Nasal cavity respiratory epithelium epithelial cell of viscerocranial mucosa (primary cell): Measurements from ENCODE around the gene CENPH. TPM values are rescaled to one million over a fixed set of nuclear protein-coding genes. Genes with fewer than 3 reads are reported as not detected.

Experiments
- total RNA-seq: library from RNA; depleted of rRNA; stranded (reverse); fragments of >200 nt; gene quantifications from 2 replicates; pipeline ENCODE4 v1.2.3, GENCODE V29; 2014

Gene CENPH, protein sequence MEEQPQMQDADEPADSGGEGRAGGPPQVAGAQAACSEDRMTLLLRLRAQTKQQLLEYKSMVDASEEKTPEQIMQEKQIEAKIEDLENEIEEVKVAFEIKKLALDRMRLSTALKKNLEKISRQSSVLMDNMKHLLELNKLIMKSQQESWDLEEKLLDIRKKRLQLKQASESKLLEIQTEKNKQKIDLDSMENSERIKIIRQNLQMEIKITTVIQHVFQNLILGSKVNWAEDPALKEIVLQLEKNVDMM
- total RNA-seq, result 2.9 and 6.2 TPM in 2 replicates

DNA sequence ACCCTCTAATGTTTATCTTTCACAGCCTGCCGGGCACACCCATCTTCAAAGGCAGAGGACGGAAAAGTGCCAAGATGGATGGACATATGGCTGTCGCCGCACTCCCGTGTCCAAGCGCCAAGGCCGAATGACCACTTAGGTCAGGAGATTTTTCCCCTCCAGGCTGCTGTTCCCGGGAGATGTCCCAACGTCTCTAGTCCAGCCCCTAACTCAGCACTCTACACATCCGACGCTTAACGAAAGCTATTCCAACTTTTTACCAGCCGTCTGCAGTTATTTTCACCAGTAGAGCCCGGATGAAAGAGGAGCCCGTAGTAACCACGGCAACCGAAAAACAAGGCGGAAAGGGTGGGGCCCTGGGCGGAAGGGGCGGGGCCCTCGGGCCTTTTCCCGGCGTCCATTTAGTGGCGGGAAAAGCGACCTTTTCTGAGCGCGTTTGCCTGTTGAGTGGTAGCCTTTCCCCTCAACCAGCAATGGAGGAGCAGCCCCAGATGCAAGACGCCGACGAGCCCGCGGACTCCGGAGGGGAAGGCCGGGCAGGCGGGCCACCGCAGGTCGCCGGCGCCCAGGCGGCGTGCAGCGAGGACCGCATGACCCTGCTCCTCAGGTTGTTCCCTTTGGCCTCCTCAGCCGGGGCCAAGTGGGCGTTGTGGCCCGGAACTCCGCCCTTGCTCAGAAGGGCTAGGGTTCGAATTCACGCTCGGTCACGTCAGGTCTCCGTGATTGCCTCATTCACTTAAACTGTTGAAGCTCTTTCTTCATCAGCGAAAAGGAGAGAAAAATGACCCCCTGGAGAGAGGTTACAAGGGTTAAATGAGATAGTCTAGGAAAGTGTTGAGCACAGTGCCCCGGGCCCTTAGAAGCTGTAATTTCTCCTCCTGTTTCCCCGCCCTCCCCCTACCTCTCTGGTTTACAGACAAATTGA is at the start of gene CENPH:
Gene CENPH (plus strand): TSS at position 422 of the 925 bp plus-strand sequence. CDS start 52 bp downstream, at position 474.

DNA sequence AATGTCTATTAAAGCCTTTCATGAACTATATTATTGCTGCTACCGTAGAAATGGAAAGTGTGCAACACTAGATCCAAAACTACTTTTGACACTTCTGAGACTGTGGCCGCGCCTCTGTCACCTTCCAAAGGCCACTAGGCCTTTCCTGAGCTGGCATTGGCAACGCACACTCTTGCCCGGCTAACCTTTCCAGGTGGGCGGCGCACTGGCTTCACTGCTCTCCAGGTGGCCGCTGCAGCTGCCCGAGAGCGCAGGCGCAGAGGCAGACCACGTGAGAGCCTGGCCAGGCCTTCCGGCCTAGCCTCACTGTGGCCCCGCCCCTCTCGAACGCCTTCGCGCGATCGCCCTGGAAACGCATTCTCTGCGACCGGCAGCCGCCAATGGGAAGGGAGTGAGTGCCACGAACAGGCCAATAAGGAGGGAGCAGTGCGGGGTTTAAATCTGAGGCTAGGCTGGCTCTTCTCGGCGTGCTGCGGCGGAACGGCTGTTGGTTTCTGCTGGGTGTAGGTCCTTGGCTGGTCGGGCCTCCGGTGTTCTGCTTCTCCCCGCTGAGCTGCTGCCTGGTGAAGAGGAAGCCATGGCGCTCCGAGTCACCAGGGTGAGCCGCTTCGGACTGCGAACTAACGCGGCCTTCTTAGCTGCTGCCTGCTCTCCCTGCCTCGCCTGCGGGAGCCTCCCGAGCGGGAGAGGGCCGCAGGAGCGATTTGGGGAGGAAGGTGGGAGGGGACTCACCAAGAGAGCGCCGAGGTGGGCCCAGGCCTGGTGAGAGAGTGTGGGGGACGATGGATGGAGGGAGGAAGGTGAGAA is 22.5 kb upstream of the CENPH start, which contains the start of gene CCNB1:
Gene CCNB1 (plus strand): TSS at position 465 of the 807 bp plus-strand sequence. CDS start 113 bp downstream, at position 578.

DNA sequence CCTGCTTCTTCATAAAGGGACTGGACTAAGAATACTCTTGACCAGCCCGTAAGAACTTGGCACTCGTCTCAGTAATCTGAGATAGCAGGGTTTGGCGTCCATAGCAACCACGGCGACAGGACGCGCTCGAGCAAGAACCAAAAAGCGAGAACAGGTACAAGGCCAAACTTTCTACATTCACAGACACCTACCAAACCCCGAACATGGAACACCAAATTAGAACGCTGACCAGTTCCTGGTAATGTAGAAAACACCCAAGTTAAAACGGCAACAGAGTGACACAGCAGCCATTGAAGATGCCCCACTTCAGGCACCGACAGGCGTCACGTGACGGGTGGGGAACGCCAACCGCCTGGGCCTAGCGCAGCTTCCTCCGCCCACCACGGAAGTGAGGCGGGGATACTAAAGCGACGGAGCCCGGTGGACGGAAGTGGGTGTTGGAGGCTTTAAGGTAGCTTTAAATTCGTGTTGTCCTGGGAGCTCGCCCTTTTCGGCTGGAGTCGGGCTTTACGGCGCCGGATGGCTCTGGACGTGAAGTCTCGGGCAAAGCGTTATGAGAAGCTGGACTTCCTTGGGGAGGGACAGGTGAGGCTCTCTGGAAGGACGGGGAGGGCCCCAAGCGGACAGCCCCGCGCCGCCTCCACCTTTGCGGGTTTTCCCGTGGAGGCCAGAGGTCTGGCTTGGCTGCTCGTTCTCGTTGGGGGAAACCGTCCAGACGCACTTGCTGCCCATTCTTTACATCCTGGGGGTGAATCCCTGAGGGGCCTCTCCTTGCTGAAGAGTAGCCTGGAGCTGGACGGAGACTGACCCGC is 45.3 kb downstream of the CENPH start, which contains the start of gene CDK7:
Gene CDK7 (plus strand): TSS at position 430 of the 812 bp plus-strand sequence. CDS start 90 bp downstream, at position 520.

Other genes starting within 250 kb of the CENPH start
- gene SLC30A5, start 95.6 kb upstream of the CENPH start, total RNA-seq, result 62.0 and 90.9 TPM in 2 replicates
- gene CCNB1, start 22.4 kb upstream of the CENPH start, total RNA-seq, result 7.2 and 10.8 TPM in 2 replicates
- 46.8 and 61.9 TPM in 2 replicates for gene CDK7, start 45.3 kb downstream of the CENPH start, total RNA-seq
- 5.8 and 11.3 TPM in 2 replicates for gene CCDC125, start 143.2 kb downstream of the CENPH start, total RNA-seq
- gene AK6, start 179.9 kb downstream of the CENPH start, total RNA-seq, result 42.7 and 80.4 TPM in 2 replicates
- 102 and 108 TPM in 2 replicates for gene TAF9, start 179.9 kb downstream of the CENPH start, total RNA-seq
- gene RAD17, start 180.2 kb downstream of the CENPH start, total RNA-seq, result 24.8 and 29.7 TPM in 2 replicates
- 42.0 and 53.6 TPM in 2 replicates for gene MARVELD2, start 225.5 kb downstream of the CENPH start, total RNA-seq